K562 (cell line): ENCODE data around the gene COPG2. TPM values are rescaled to one million over a fixed set of nuclear protein-coding genes. Genes with fewer than 3 reads are reported as not detected.

Experiments used
- CC2D1A ChIP-seq: fragments of 450-650 bp; IDR thresholded peaks from 2 replicates; pipeline ENCODE4 v1.6.1; 2017; ENCODE audit warnings: mild to moderate bottlenecking
- ELF4 ChIP-seq: fragments of 450-650 bp; formaldehyde crosslinking; IDR thresholded peaks from 2 replicates; pipeline ENCODE4 v1.4.0; 2022; ENCODE audit warnings: missing genetic modification characterization
- ETV1 ChIP-seq: fragments of 450-650 bp; conservative IDR thresholded peaks from 2 replicates; pipeline ENCODE4 v1.6.1; 2016; ENCODE audit warnings: missing genetic modification characterization, control low read depth, low read depth, missing compliant biosample characterization
- HDAC1 ChIP-seq, 2 experiments: fragments of 450-650 bp; IDR thresholded peaks; 2 replicates each; pipeline ENCODE4 v1.6.1; 2016 to 2017; ENCODE audit warnings: inconsistent platforms in 1 of 2, mild to moderate bottlenecking in 1 of 2, moderate library complexity in 1 of 2
- JUND ChIP-seq, 2 experiments: IDR thresholded peaks; 2 replicates in 1 of 2; 3 replicates in 1 of 2; pipeline ENCODE4 v1.6.1; 2011; ENCODE audit warnings: borderline replicate concordance in 2 of 2, low read depth in 2 of 2, low read length in 2 of 2, improper control_type of control experiment in 1 of 2, missing biosample characterization in 1 of 2, missing genetic modification characterization in 1 of 2, missing genetic modification reagents in 1 of 2
- NR2F6 ChIP-seq: fragments of 450-650 bp; formaldehyde crosslinking; IDR thresholded peaks from 2 replicates; pipeline ENCODE4 v1.4.0; 2020; ENCODE audit warnings: mild to moderate bottlenecking
- NUFIP1 ChIP-seq: fragments of 450-650 bp; IDR thresholded peaks from 2 replicates; pipeline ENCODE4 v1.6.1; 2018; ENCODE audit not compliant: partially characterized antibody
- PCBP1 ChIP-seq: fragments of 200-400 bp; formaldehyde crosslinking; IDR thresholded peaks from 2 replicates; pipeline ENCODE4 v1.6.1; 2018; ENCODE audit warnings: mild to moderate bottlenecking, low read depth, low read length; ENCODE audit not compliant: poor library complexity, severe bottlenecking
- ZNF124 ChIP-seq: sonication (generic); formaldehyde crosslinking; IDR thresholded peaks from 2 replicates; pipeline ENCODE4 v1.8.1; 2022; ENCODE audit warnings: missing genetic modification reagents
- ZSCAN29 ChIP-seq: fragments of 450-650 bp; IDR thresholded peaks from 2 replicates; pipeline ENCODE4 v1.6.1; 2017
- polyA plus RNA-seq, 8 experiments: library from polyadenylated mRNA; depleted of rRNA in 4 of 8; stranded (reverse) in 5 of 8; unstranded in 3 of 8; fragments of >200 nt; fragmentation: Nextera tagmentation in 2 of 8; fragmentation: Illumina TruSeq in 1 of 8; extraction: Ambion mirVana in 2 of 8; extraction: Trizol in 1 of 8; gene quantifications; 2 replicates each; pipeline versions ENCODE4 v1.2.1 to v1.2.3, GENCODE V29; 2011 to 2014; ENCODE audit warnings: inconsistent platforms in 1 of 8, missing spikeins in 1 of 8
- total RNA-seq, 7 experiments: library from RNA; depleted of rRNA in 6 of 7; stranded (reverse); fragments of >200 nt in 6 of 7; fragmentation: Illumina TruSeq in 2 of 7; extraction: Trizol in 2 of 7; gene quantifications; 2 replicates each; pipeline versions ENCODE4 v1.2.1 to v1.2.3, GENCODE V29; 2011 to 2021; ENCODE audit warnings: low replicate concordance in 1 of 7
- TF ChIP-seq, protein P1 (sequence below): fragments of 450-650 bp; IDR thresholded peaks from 2 replicates; pipeline ENCODE4 v1.6.1; 2016; ENCODE audit warnings: missing biosample characterization, missing genetic modification characterization
- TF ChIP-seq, protein P2 (sequence below): fragments of 250-450 bp; sonication (Bioruptor Pico); IDR thresholded peaks from 2 replicates; pipeline ENCODE4 v1.8.0; 2021; ENCODE audit warnings: borderline replicate concordance, mild to moderate bottlenecking, moderate library complexity; ENCODE audit not compliant: poor library complexity, severe bottlenecking
- TF ChIP-seq, protein P3 (sequence below), 3 experiments: IDR thresholded peaks in 2 of 3; conservative IDR thresholded peaks in 1 of 3; 2 replicates each; pipeline ENCODE4 v1.5.1; 2011 to 2012; ENCODE audit warnings: low read length in 3 of 3, mild to moderate bottlenecking in 3 of 3, control low read depth in 2 of 3, improper control_type of control experiment in 1 of 3, inconsistent platforms in 1 of 3, low read depth in 1 of 3, mixed read lengths in 1 of 3, moderate library complexity in 1 of 3; ENCODE audit not compliant: insufficient read depth in 2 of 3
- TF ChIP-seq, protein P4 (sequence below): fragments of 250-450 bp; sonication (Bioruptor Pico); IDR thresholded peaks from 2 replicates; pipeline ENCODE4 v1.6.1; 2021; ENCODE audit warnings: mild to moderate bottlenecking

COPG2 gene
- total and polyA plus RNA-seq, 9 of the 15 experiments (the other 6 are each of a cell fraction or from before 2014, with no cell fraction given): 6.6 to 104 (median 32.5) TPM

DNA sequence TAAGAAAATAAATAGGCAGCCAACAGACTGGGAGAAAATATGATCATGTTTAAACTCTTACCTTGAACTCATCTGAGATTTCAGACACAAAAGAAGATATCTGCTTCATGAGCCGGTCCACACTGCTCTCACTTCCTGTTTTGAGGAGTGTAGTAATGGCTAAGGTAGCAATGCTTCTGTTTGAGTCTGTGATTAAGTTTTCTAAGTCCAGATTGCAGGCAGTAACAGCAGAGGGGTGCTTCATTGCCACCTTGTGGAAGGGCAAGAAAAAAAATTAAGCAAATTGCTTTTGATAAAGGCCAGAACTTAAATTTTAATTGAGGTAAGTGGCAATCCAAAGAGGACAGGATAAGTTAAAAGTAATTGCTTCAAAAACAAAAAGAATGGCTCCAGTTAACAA is 107.6 kb downstream of the COPG2 start (continued):
- no peak for TF ChIP-seq ZSCAN29
- TF ChIP-seq NR2F6 (CRISPR knock-in tag): no peak
- TF ChIP-seq, protein P1, sequence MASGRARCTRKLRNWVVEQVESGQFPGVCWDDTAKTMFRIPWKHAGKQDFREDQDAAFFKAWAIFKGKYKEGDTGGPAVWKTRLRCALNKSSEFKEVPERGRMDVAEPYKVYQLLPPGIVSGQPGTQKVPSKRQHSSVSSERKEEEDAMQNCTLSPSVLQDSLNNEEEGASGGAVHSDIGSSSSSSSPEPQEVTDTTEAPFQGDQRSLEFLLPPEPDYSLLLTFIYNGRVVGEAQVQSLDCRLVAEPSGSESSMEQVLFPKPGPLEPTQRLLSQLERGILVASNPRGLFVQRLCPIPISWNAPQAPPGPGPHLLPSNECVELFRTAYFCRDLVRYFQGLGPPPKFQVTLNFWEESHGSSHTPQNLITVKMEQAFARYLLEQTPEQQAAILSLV (tag): no peak
- peak; percentile 40; the same call in 1 of the 2 replicates for TF ChIP-seq ETV1 (tag)
- TF ChIP-seq, protein P2, sequence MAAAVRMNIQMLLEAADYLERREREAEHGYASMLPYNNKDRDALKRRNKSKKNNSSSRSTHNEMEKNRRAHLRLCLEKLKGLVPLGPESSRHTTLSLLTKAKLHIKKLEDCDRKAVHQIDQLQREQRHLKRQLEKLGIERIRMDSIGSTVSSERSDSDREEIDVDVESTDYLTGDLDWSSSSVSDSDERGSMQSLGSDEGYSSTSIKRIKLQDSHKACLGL (CRISPR knock-in tag): no peak
- peak; percentile 14; the same call in 1 of the 2 replicates for TF ChIP-seq CC2D1A
- peak in 1 of 2 experiments; percentile 59; a peak in 1 of 4 replicates for TF ChIP-seq HDAC1 (IDR thresholded peaks at IDR 0.05)
- TF ChIP-seq ZNF124 (CRISPR knock-in tag): no peak
- no peak for TF ChIP-seq NUFIP1
- 0 out of 2 replicates have a peak, but pooled peaks have one; percentile 23 for TF ChIP-seq JUND (IDR thresholded peaks at IDR 0.05; ENCODE audit: borderline replicate concordance, low read depth, low read length)
- no peak; the same call in 2 of the 3 replicates for TF ChIP-seq JUND (tag; IDR thresholded peaks at IDR 0.05; ENCODE audit: borderline replicate concordance, low read depth, low read length)
- no peak for TF ChIP-seq PCBP1
- TF ChIP-seq, protein P3, sequence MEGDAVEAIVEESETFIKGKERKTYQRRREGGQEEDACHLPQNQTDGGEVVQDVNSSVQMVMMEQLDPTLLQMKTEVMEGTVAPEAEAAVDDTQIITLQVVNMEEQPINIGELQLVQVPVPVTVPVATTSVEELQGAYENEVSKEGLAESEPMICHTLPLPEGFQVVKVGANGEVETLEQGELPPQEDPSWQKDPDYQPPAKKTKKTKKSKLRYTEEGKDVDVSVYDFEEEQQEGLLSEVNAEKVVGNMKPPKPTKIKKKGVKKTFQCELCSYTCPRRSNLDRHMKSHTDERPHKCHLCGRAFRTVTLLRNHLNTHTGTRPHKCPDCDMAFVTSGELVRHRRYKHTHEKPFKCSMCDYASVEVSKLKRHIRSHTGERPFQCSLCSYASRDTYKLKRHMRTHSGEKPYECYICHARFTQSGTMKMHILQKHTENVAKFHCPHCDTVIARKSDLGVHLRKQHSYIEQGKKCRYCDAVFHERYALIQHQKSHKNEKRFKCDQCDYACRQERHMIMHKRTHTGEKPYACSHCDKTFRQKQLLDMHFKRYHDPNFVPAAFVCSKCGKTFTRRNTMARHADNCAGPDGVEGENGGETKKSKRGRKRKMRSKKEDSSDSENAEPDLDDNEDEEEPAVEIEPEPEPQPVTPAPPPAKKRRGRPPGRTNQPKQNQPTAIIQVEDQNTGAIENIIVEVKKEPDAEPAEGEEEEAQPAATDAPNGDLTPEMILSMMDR (IDR thresholded peaks at IDR 0.05 in 2 of 3, conservative IDR thresholded peaks at IDR 0.05 in 1 of 3; ENCODE audit: insufficient read depth in 2 of 3, low read depth in 1 of 3, low read length in 3 of 3): peak; percentile 46 to 75 (median 53); a peak in 5 of 6 replicates
- TF ChIP-seq, protein P4, sequence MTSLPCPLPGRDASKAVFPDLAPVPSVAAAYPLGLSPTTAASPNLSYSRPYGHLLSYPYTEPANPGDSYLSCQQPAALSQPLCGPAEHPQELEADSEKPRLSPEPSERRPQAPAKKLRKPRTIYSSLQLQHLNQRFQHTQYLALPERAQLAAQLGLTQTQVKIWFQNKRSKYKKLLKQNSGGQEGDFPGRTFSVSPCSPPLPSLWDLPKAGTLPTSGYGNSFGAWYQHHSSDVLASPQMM (CRISPR knock-in tag): no peak
- TF ChIP-seq ELF4 (CRISPR knock-in tag): no peak
